ENCODE measurements around the gene CA9.

CA9 gene

DNA sequence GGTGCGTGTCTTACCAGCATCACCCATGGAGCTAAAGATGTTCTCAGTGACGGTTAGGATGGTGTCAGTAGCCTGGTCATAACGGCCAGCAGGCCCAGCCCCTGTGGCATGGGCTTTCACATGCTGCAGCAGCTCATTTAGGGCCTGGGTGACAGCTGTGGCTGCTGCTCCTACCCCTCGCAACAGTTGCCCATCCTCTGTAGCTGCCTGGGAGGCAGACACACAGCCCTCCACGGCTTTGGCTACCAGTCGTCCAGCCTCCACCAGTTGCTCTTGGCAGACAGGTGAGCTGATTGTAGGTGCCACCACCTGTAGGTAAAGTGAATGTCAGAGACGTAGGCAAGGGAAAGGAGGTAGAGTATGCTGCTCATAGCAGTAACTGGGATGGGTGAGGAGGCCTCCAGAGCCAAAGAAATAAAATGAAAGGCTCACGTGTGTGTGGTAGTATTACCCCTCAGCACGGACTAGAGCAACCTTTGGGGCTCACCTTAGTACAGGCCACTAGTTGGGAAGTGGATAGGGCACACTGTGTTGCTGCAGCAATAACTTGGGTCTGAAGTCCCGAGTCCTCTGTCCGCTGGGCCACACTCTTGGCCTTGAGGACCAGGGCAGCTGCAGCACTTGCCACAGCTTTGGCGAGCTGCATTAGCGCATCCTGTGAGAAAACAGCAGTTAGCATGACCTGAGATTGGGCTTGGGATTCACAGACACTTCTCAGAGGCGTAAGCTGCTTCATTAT, 43.6 kb downstream of the CA9 start:
- no peak for DNase-seq

DNA sequence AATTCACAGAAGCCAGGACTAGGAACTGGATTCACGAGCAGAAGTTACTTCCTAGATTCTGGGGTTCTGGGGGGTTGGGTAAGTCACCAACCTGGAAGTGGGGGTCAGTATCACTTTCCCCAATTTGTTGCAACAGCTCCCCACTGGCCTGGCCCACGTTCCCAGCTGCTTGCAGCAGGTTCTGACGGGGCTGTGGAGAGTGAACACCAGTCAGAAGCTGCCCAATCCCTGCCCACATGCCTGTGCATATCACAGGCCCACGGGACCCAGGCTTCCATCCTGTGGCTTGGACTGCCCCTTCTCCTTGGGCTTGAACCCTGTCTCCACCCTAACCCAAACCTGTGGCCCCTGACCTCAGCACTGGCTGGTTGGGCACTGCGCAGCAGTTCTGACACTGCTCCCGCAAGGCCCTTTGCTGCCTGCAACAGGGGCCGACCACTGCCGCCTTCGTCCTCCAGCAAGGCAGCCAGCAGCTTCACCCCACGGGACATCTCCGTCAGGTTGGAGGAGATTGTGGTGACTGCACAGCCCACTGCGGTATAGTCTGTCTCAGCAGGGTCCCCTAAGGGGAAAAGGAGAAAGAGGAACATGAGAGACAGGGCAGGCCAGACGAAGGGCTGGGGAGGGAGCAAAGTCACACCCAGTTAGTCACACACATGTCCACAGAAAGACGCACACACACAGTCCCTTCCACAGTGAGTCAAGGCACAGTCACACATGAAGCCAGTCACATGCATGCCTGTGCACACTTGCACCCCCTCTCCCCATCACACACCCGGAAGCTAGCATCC, 45.2 kb downstream of the CA9 start:
- no peak for DNase-seq

DNA sequence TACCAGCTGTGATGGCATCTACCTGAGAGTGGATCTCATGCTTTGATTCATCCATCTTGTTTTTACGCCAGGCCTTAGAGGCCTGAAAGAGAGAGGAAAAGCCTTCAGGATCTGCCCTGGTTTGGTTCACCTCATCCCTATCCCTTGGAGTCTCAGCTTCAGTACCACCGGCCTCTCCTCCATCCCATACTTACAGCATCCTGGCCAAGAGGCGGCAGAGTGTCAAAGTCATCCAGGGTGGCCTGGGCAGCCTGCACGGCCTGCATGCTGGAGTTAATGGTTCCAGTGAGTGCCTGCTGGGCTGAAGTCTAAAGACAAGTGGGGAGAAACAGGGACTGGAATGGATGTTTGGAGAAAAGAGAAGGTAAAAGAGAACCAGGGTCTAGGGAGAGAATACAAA, 45.8 kb downstream of the CA9 start:
- DNase-seq, result no peak

DNA sequence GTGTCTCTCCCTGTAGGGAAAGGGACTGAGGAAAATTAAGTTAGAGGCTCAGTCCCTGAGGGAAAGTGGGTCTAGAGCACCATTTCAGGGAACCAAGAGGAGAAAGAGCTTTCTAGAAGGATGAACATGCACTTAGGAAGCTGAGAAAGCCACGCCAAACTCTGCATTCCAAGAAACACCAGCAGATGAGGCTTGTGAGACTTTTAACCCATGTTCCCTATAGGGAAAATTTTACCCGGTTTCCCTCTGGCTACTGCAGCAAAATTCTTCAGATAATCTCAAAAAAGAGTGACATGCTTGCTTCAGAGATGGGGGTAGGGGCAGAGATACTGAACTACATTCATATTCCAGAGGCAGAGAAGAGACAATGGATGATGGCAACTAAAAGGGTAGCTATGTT, 49.7 kb downstream of the CA9 start:
- no peak for DNase-seq

DNA sequence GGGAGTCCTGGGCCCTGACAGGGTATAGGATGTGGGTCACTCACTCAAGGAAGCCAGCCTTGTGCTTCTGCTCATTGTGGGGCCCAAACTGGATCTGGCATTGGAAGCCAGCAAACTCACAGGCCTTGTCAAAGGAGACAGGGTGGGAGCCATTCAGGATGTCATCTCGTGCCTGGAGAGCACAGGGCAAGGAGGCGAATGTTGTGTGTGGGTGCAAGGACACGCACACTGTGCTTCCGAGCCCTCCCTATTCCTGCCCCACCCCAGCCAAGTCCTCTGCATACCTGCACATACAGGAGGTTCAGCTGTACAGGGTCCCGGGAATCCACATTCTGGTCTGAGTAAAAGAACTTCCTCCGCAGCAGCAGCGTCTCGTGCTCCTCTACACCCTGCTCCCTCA, 50.2 kb downstream of the CA9 start:
- DNase-seq, result no peak

DNA sequence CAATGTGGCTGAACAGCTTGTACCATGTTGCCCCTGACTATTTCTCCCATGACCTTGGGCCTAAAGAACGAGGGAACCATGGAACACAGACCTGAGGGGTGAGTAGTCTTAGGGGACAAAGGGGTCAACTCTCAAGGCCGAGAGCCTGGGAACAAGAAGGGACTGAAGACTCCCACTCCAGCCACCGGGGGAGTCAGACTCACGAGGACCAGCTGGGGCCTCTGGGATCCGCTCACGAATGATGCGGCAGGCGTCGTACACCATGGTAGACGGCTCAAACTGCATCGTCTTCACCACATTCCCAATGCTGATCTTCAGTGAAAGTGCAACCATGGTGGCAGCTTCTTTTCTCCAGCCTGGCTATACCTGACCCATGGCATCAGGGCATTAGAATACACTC, 51.6 kb downstream of the CA9 start:
- no peak for DNase-seq

DNA sequence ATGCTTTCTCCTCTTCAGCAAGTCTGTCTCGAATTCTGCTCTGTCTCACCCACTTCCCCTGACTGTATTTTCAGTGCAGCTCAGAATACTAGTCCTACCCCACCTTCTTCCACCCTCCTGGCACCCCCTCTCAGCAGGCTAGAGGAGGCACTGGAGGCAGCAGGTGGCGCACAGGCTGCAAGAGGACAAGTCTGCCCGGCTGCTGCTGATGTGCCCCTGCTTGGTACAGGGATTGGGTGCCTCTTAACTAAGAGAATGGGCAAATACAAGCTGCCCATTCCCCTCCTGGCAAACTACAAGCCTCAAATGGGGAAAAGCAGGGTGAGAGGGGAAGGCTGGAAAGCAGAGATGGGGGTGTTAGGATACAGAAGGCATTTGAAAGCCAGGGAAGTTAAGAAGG, 53.2 kb downstream of the CA9 start:
- peak; percentile 54 for DNase-seq

DNA sequence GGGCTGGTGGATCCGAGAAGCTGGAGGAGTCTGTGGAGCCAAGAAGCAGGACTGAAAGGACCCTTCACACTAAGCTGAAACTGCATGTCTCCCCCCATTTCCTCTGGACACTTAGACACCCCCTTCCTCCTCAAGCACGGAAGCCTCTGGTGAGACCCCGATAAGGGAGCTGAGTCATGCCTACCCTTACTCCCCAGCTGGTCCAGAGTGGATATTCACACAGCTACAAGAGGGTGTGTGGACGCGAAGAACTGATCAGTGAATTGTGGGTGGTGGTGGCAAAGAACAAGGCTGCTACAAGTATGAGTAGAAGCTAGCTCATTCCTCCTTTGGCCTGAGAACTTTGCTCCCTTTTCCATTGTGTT, 53.9 kb downstream of the CA9 start:
- no peak for DNase-seq

DNA sequence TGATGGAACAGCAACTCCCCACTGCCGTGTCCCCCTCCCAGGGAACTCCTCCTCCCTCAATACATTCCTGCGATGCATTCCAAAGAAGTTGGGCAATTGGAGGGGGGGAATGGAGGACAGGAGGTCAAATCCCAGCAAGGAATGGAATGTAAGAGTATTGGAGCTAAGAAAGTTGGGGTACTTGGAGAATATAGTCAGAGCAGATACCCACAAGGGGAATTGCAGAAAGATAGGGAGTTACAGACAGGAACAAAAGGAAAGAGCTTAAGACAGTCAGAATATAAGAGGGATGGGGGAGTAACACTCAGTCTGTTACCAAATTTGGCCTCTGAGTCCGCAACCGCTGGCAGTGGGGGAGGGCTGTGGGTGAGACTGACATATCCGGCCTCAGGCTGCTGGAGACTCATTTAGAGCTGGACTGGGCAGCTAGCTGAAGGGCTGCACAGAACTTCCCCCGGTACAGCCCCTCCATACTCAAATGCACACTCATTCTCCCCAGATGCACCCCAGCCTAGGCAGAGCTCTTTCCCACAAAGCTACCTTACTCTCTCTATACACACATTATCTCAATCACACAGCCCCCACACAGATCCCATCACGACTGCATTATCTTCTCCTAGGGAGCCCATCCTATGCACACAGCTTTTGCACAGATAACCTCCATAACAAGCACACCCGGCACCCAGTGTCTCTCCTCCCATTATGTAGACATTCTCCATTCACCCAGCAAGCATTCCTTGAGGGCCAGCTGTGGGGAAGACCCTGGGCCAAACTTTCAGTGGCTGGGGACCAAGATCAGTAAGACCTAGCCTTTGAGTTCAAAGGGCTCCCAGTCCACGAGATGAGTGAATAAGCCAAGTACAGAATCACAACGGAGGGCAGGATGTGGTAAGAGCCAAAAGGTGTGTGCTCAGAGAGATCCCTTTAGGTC, 54.6 kb downstream of the CA9 start:
- peak; percentile 97 for DNase-seq

DNA sequence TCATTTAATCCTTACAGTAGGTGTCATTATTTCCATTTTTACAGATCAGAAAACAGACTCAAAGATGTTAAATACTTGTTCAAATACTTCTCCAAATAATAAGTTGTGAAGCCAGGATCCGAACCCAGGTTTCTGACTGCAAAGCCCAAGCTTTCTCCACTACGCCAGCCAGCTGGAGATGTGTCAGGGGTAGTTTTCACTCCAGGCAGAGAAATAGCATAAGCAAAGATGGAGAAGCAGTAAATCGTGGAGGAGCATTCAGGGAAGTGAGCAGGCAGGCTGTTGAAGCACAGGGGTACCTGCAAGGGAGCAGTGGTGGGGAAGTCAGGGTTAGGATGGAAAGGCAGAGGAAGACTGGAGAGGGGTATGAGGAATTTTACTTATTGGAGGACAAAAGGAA, 55.4 kb downstream of the CA9 start:
- DNase-seq, result no peak

DNA sequence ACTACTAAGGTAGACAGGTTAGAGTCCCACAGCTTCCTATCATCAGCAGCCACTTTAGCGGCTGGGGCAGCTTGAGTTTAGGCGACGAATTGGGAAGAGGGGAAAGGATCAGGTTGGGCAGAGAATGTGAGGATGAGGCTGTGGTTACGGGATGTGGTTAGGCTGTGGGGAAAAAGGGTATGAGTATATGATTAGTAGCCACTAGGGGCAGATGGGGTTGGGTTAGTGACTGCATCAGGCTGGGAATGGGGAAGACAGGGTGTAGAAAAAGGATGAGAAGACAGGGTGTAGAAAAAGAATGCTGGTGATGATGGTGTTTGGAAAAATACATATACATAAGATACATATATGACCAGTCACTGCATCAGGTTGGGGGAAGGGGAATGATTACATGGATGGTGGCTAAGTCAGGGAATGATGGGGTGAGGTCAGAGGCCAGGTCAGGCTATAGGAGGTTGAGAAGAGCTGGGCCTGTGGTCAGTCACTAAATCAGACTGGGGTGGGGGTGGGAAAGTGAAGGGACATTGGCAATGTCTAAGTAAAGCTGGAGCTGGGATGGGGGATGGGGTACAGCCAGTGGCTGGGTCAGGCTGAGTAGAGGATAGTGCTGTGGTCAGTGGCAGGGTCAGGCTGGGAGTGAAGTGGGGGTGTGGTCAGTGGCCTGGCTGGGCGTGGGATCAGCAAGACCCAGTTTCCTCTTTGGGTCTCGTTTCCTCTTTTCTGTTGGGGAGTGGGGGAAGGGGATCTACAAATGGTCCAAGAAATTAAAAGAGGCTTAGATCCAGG, 56.2 kb downstream of the CA9 start:
- DNase-seq, result peak; percentile 94

DNA sequence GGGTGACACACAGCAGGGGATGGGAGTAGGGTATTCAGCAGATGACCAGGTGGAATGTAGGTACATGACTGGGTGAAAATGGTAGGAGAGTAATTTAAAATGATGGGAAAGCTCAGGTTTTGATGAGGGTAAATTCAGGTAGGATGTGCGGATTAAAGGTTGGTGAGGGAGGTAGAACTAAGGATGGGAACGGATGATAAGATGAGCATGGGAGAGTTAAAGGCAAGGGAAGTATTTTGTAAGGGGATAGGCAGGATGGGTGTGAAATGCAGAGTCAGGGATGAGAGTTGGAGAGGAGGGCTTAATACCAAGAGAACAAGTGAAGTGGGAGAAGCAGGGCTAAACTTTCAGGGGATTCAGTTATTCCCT, 56.7 kb downstream of the CA9 start:
- no peak for DNase-seq

All from fibroblast of skin of scalp (primary cell).